ENCODE measurements around the gene AGAP3. TPM values are rescaled to one million over a fixed set of nuclear protein-coding genes. Genes with fewer than 3 reads are reported as not detected.

The AGAP3 gene
- total RNA-seq, 4 donors from 2014 or later = 49.0 to 75.2 (median 66.2) TPM

- Histone ChIP-seq H3K27me3 (no peaks in the 10 kb centered on the region), H3K4me1 (peaks cover 12 to 52% of the 10 kb centered on the region in 2 donors), H3K27ac (peak overlapping the region; percentile 49 to 78 (median 69)), H3K4me3 (replicated peaks in 1 of 3) (peak overlapping the region in 2 of 3 donors; percentile 14 to 80), H3K36me3 (no peaks in the 10 kb centered on the region), H3K9me3 (no peaks in the 10 kb centered on the region)
- no peak for TF ChIP-seq POLR2A (IDR thresholded peaks at IDR 0.05)
- no peak for TF ChIP-seq CTCF (IDR thresholded peaks at IDR 0.05)
- WGBS, 2 donors = 69 to 76% methylated on average over 14 to 16 of the region's 16 CpGs
- no peak for DNase-seq
- intact Hi-C loops (cut with DNase I) = no loop called here
These were observed 2.0 kb downstream of the AGAP3 start for GRCh38 chr7:151088019-151088855.

GRCh38 chr7:151088856-151089699 lies 2.8 kb downstream of the AGAP3 start:
- WGBS, 2 donors = 68 to 75% methylated on average over 29 to 30 of the region's 30 CpGs
- Histone ChIP-seq H3K4me1 (peaks cover 12 to 46% of the 10 kb centered on the region in 2 donors), H3K27ac (peak overlapping the region; percentile 49 to 78 (median 69)), H3K27me3 (no peaks in the 10 kb centered on the region), H3K36me3 (no peaks in the 10 kb centered on the region), H3K4me3 (replicated peaks in 1 of 3) (peak overlapping the region in 1 of 3 donors; percentile 16), H3K9me3 (no peaks in the 10 kb centered on the region)
- intact Hi-C loops (cut with DNase I) = no loop called here
- DNase-seq = peak; percentile 30 to 44
- TF ChIP-seq CTCF (IDR thresholded peaks at IDR 0.05) (no peak), POLR2A (IDR thresholded peaks at IDR 0.05) (no peak)

- peaks cover 12 to 46% of the 10 kb centered on the region in 2 donors for H3K4me1 ChIP-seq
- no peak overlapping the region for H3K4me3 ChIP-seq (replicated peaks in 1 of 3)
- intact Hi-C loops (cut with DNase I) = no loop called here
These were observed 3.8 kb downstream of the AGAP3 start for GRCh38 chr7:151089893-151090730.

GRCh38 chr7:151091003-151091402 lies 4.7 kb downstream of the AGAP3 start:
- Histone ChIP-seq H3K4me3 (replicated peaks in 1 of 3) (no peak overlapping the region), H3K9me3 (no peaks in the 10 kb centered on the region), H3K36me3 (no peaks in the 10 kb centered on the region), H3K4me1 (peaks cover 9 to 40% of the 10 kb centered on the region in 2 donors), H3K27me3 (no peaks in the 10 kb centered on the region), H3K27ac (no peak overlapping the region)
- TF ChIP-seq POLR2A (IDR thresholded peaks at IDR 0.05) = no peak
- TF ChIP-seq CTCF (IDR thresholded peaks at IDR 0.05) = no peak
- intact Hi-C loops (cut with DNase I) = no loop called here
- no peak for DNase-seq
- WGBS, 2 donors = 92 to 93% methylated on average over 4 to 7 of the region's 7 CpGs

More at GRCh38 chr7:151089893-151090730, 3.8 kb downstream of the AGAP3 start:
- DNase-seq = no peak
- no peak for TF ChIP-seq CTCF (IDR thresholded peaks at IDR 0.05)
- no peak for TF ChIP-seq POLR2A (IDR thresholded peaks at IDR 0.05)
- Histone ChIP-seq H3K27ac (peak overlapping the region; percentile 49 to 78 (median 69)), H3K9me3 (no peaks in the 10 kb centered on the region), H3K27me3 (no peaks in the 10 kb centered on the region), H3K36me3 (no peaks in the 10 kb centered on the region)
- WGBS, 2 donors = 81 to 88% methylated on average over 18 to 22 of the region's 22 CpGs
